ENCODE results near the gene FOXRED1.

Gene FOXRED1

DNA sequence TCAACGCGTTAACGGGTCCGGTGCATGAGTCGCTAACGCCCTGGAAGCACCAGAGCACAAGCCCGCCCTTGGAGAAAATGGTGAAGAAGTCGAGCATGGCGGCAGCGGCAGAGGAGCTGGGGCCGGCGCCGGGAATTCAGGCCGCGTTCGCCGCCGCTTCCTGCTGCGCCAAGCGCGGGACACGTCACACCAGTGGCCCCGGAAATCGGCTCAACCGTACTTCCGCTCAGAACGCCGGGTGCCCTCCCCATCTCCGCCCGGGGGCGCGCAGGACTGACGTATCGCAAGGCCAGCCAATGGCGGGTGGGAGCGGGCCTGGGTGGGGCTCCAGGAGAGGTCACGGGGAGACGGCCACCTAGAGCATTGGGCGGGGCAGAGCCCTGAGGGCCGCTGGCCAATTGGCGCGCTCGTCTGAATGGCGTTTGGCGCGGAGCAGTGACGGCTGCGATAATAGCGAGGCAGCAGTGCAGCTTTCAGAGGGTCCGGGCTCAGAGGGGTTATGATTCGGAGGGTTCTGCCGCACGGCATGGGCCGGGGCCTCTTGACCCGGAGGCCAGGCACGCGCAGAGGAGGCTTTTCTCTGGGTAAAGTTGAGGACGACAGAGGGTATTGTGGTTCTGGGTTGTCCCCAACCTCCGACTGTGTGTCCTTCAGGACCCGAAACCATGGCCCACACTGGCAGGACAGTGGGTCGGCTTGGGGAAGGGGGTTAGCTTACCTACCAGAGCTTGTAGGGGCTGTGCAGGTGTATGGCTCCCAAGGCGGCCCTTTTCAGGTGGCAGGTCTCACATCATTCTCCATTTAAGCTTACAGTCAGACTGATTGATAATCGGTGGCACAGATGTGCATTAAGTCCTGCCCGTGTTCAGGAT lies at the start of gene FOXRED1, which contains the start of gene SRPRA:
TSS of gene FOXRED1 (plus strand) at position 447 of the 872 bp plus-strand sequence. CDS start at position 500, 53 bp downstream.
TSS of gene SRPRA (minus strand) at position 188 of the 872 bp plus-strand sequence. CDS start at position 97, 91 bp downstream.
- no peak for TF ChIP-seq CTCF (IDR thresholded peaks at IDR 0.05; ENCODE audit: low read depth, low read length)
- DNase-seq (ENCODE audit: low read depth in 2 of 2) = peak; percentile 99 to 100
- peak within 1 kb of the TSS; percentile 84 to 98 for H3K4me3 ChIP-seq (replicated peaks in 1 of 2; ENCODE audit: low read depth in 2 of 2, low read length in 2 of 2)

DNA sequence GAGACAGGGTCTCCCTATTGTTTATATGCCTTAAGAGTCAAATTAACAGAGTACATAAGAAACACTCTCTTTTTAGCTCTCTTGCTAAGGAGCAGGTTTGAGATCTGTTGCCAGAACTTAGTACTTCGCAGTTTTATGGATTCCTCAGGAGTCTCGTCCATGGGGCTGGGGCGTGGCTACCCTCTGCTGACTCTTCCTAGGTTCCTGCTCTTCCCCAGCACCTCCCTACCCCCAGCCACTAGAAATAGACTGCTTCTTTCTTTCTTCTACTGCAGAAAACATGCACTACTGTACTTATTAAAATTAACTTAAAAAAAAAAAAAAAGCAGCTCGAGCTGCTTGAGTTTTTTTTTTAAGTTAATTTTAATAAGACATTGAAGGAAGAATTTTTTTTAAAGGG lies 49.4 kb upstream of the FOXRED1 start:
- DNase-seq (ENCODE audit: low read depth in 2 of 2) = no peak
- H3K4me3 ChIP-seq (replicated peaks in 1 of 2; ENCODE audit: low read depth in 2 of 2, low read length in 2 of 2) = no peak overlapping the region
- TF ChIP-seq CTCF (IDR thresholded peaks at IDR 0.05; ENCODE audit: low read depth, low read length) = no peak

GRCh38 chr11:126224647-126225294 lies 44.2 kb upstream of the FOXRED1 start:
- TF ChIP-seq CTCF (IDR thresholded peaks at IDR 0.05; ENCODE audit: low read depth, low read length) = no peak
- no peak for DNase-seq (ENCODE audit: low read depth in 2 of 2)
- H3K4me3 ChIP-seq (replicated peaks in 1 of 2; ENCODE audit: low read depth in 2 of 2, low read length in 2 of 2) = no peak overlapping the region

DNA sequence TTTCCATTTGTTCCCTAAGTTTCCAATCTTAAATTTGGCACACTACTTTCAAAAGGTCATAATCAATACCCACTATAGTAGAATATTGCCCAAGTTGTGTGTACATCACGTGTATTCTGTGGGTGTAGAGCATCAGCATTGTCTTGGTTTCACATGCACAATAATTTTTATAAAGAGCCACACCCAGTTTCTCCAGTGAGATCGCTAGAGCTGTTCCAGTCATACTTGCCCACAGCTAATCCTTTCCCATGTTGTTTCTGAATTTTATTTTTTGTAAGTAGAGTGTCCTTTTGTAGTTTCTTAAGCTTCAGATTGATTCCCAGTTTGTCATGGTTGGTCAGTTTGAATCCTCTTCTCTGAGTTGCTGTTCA lies 43.7 kb upstream of the FOXRED1 start:
- DNase-seq (ENCODE audit: low read depth in 2 of 2) = no peak
- TF ChIP-seq CTCF (IDR thresholded peaks at IDR 0.05; ENCODE audit: low read depth, low read length) = no peak
- H3K4me3 ChIP-seq (replicated peaks in 1 of 2; ENCODE audit: low read depth in 2 of 2, low read length in 2 of 2) = no peak overlapping the region

DNA sequence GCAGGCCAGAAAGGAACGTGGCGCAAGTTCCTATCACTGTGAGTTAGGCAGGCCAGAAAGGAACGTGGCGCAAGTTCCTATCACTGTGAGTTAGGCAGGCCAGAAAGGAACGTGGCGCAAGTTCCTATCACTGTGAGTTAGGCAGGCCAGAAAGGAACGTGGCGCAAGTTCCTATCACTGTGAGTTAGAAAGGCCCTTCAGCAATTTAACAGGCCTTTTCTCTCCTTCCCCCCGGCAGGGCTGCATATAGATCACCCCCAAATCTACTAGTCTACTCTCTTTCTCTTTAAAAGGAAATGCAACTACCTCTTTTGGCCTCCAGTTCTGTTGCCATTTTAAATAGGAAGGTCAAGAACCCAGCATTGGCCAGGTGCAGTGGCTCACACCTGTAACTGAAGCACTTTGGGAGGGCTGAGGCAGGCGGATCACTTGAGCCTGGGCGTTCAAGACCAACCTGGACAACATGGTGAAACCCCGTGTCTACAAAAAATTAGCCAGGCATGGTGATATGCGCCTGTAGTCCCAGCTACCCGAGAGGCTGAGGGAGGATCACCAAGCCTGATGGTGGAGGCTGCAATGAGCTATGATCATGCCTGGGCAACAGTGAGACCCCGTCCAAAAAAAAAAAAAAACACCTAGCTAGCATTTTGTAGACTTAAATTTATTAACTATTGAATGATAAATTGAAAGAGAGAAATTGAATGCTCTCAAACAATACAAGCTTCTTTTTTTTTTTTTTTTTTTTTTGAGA lies 42.4 kb upstream of the FOXRED1 start:
- no peak for DNase-seq (ENCODE audit: low read depth in 2 of 2)
- no peak overlapping the region for H3K4me3 ChIP-seq (replicated peaks in 1 of 2; ENCODE audit: low read depth in 2 of 2, low read length in 2 of 2)
- no peak for TF ChIP-seq CTCF (IDR thresholded peaks at IDR 0.05; ENCODE audit: low read depth, low read length)

DNA sequence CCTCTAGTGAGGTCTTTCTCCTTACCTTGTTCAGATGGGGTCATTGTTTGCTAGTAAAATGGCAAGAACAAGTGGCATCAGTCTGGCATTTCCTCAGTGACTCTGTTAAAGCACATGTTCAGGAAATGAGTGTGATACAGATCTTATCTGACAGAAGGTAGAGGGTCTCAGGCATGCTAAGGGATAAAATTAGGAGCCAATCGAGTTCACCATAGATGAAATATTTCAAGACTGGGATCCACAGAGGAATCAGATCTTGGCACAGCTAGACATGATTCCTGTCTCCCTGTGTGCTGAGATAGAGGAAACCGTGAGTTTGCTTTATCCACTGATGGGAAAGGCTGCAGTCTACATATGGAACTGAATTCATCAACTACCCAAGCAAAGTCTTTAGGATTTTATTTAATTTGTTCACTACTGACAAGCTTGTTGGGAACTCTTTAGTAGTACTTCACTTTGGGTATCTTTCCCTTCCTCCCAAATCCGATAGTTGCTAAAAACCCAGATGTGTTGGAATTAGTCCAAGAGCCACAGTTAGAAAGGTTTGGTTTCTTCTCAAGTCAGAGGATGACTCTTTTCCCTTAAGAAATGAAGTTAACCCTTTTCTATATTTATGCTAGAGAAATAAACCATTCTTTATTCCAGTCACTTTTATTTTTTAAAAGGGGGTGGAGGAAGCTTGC lies 39.0 kb upstream of the FOXRED1 start:
- DNase-seq (ENCODE audit: low read depth in 2 of 2) = peak; percentile 34 to 66
- no peak overlapping the region for H3K4me3 ChIP-seq (replicated peaks in 1 of 2; ENCODE audit: low read depth in 2 of 2, low read length in 2 of 2)
- no peak for TF ChIP-seq CTCF (IDR thresholded peaks at IDR 0.05; ENCODE audit: low read depth, low read length)

Data from cardiac fibroblast (primary cell).